Central memory CD8-positive, alpha-beta T cell (primary cell): ENCODE measurements around the gene ABCC1.
"Not testable (repeated sequence)": the region's sequence is repeated elsewhere in the genome, so short reads cannot be mapped to it uniquely, and the experiment has no call there.

Source experiments
- ATAC-seq: fragments of 150-1000 bp; cut with Tn5 transposase; replicated peaks from 2 replicates; pipeline ENCODE4 v1.10.0; 2022; ENCODE audit warnings: mild to moderate bottlenecking, moderate FRiP score, moderate number of reproducible peaks; ENCODE audit not compliant: poor library complexity, severe bottlenecking; ENCODE audit errors: extremely low read depth
- DNase-seq, 2 donors: peaks; one replicate each; pipeline ENCODE4 v3.0.0; 2021; ENCODE audit warnings: low spot score in 2 of 2
- H3K27ac Mint-ChIP-seq: one replicate; pipeline ENCODE4 v1.8.0; 2022; ENCODE audit warnings: low read depth, mild to moderate bottlenecking, moderate library complexity, mixed read lengths
- H3K27me3 Mint-ChIP-seq: one replicate; pipeline ENCODE4 v1.8.0; 2022; ENCODE audit warnings: mixed read lengths
- H3K36me3 Mint-ChIP-seq: one replicate; pipeline ENCODE4 v1.8.0; 2022; ENCODE audit warnings: mild to moderate bottlenecking, moderate library complexity, mixed read lengths; ENCODE audit not compliant: insufficient read depth
- H3K4me1 Mint-ChIP-seq: one replicate; pipeline ENCODE4 v1.8.0; 2022; ENCODE audit warnings: mixed read lengths
- H3K4me3 Mint-ChIP-seq: one replicate; pipeline ENCODE4 v1.8.0; 2022; ENCODE audit warnings: mild to moderate bottlenecking, moderate library complexity, mixed read lengths
- H3K9me3 Mint-ChIP-seq: one replicate; pipeline ENCODE4 v1.8.0; 2022; ENCODE audit warnings: mixed read lengths

ABCC1 gene

DNA sequence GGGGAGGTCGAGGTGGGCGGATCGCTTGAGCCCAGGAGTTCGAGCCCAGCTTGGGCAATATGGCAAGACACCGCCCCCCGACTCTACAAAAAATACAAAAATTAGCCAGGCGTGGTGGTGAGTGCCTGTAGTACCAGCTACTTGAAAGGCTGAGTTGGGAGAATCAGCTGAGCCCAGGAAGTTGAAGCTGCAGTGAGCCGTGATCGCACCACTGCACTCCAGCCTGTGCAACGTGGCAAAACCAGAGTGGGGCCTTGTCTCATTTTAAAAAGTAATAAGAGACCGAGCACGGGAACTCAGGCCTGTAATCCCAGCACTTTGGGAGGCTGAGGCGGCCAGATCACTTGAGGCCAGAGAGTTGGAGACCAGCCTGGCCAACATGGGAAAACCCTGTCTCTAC is 24.4 kb upstream of the ABCC1 start:
- no peak overlapping the region for H3K27ac Mint-ChIP-seq
- no peaks in the 10 kb centered on the region for H3K36me3 Mint-ChIP-seq
- H3K27me3 Mint-ChIP-seq: no peaks in the 10 kb centered on the region
- H3K9me3 Mint-ChIP-seq: no peaks in the 10 kb centered on the region
- no peak overlapping the region for H3K4me3 Mint-ChIP-seq
- ATAC-seq (no peak), DNase-seq (no peak)
- no peaks in the 10 kb centered on the region for H3K4me1 Mint-ChIP-seq

DNA sequence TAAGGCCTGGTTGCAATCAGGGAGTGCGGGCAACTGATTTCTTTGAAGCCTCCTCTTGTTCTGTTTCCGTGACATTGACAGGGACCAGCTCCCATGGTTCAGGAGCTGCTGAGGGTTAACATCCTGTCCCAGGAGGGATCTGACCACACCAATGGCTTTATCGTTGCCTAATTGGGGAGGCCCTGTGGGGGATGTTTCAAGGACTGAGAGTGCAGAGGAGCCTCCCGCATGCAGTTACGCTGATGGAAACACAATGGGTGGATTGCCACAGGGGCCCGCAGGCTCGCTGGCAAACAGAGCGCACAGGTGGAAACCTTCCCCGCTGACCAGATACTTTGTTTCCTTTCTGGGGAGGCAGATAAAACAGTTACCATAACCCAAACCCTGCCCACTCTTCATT is 23.8 kb upstream of the ABCC1 start:
- Mint-ChIP-seq H3K27me3 (no peaks in the 10 kb centered on the region), H3K4me1 (no peaks in the 10 kb centered on the region), H3K36me3 (no peaks in the 10 kb centered on the region), H3K9me3 (no peaks in the 10 kb centered on the region), H3K27ac (no peak overlapping the region), H3K4me3 (no peak overlapping the region)
- no peak for ATAC-seq
- no peak for DNase-seq

DNA sequence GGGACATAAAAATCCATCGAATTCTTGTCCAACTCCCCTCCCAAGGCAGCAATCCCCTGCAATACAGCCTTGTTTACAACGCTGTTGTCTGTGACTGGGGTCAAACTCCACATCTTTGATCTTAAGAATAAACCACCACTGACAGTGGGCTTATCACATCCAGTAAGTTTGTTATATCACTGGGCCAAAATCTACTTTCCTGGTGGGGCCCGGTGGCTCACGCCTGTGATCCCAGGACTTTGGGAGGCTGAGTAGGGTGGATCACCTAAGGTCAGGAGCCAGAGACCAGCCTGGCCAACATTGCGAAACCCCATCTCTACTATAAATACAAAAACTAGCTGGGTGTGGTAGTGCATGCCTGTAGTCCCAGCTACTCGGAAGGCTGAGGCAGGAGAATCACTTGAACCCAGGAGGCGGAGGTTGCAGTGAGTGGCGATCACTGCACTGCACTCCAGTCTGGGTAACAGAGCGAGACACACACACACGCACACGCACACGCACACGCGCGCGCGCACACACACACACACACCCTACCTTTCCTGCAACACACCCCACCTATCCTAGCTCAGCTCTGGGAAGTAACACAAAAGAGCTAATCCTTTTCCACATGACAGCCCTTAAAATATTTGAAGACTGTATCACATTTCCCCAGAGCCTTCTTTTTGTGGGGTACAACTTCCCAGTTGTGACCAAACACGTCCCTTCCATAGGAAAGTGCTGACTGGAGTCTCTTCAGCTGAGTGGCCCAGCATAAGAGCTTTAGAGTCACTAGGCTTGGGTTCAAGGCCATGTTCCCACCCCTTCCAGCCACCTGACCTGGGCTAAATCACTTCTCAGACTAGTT is 20.9 kb upstream of the ABCC1 start:
- Mint-ChIP-seq H3K27me3 (no peaks in the 10 kb centered on the region), H3K9me3 (no peaks in the 10 kb centered on the region), H3K27ac (no peak overlapping the region), H3K4me1 (no peaks in the 10 kb centered on the region), H3K36me3 (no peaks in the 10 kb centered on the region), H3K4me3 (no peak overlapping the region)
- DNase-seq (no peak), ATAC-seq (no peak)

DNA sequence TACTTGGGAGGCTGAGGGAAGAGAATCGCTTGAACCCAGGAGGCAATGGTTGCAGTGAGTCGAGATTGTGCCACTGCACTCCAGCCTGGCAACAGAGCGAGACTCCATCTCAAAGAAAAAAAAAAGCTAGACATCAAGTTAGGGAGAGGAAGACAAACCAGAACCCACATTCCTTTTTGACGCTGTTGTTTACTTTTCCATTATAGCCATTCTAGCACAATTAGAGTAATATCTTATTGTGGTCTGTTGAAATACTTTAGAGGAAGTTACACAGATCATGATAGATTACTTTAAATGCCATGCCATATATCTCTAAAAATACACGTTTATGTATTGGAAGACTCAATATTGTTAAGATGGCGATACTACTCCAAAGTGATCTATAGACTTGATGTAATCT is 16.5 kb upstream of the ABCC1 start:
- H3K4me3 Mint-ChIP-seq: no peak overlapping the region
- H3K27me3 Mint-ChIP-seq: no peaks in the 10 kb centered on the region
- no peaks in the 10 kb centered on the region for H3K4me1 Mint-ChIP-seq
- H3K9me3 Mint-ChIP-seq: no peaks in the 10 kb centered on the region
- H3K27ac Mint-ChIP-seq: no peak overlapping the region
- no peaks in the 10 kb centered on the region for H3K36me3 Mint-ChIP-seq
- ATAC-seq: no peak
- no peak for DNase-seq

DNA sequence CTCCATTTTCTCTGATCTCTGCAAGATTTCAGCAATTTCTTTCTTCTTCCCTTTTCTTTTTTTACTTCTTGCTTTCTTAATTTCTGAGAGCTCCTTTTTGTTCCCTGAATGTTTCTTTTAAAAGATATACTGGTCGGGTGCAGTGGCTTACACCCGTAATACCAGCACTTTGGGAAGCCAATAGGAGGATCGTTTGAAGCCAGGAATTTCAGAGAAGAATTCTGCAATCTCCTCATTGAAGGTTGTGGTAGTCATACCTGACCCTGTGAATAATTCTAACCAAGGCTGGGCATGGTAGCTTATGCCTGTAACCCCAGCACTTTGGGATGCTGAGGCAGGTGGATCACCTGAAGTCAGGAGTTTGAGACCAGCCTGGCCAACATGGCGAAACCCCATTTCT is 15.6 kb upstream of the ABCC1 start:
- Mint-ChIP-seq H3K27ac (no peak overlapping the region), H3K9me3 (no peaks in the 10 kb centered on the region), H3K4me3 (no peak overlapping the region), H3K27me3 (no peaks in the 10 kb centered on the region), H3K4me1 (no peaks in the 10 kb centered on the region), H3K36me3 (no peaks in the 10 kb centered on the region)
- DNase-seq: no peak
- ATAC-seq: no peak

DNA sequence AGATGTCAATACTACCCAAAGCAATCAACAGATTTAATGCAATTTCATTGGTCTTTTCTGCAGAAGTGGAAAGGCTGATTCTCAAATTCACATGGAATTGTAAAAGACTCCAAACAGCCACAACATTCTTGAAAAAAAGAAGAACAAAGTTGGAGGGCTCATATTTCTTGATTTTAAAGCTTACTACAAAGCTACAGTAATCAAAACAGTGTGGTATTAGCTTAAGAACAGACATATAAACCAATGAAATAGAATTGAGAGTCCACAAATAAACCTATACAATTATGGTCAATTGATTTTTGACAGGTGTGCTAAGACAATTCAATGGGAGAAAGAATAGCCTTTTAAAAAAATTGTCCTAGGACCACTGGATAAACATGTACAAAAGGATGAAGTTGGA is 14.4 kb upstream of the ABCC1 start:
- H3K4me3 Mint-ChIP-seq: no peak overlapping the region
- H3K27me3 Mint-ChIP-seq: no peaks in the 10 kb centered on the region
- H3K27ac Mint-ChIP-seq: no peak overlapping the region
- ATAC-seq (no peak), DNase-seq (no peak)
- H3K36me3 Mint-ChIP-seq: no peaks in the 10 kb centered on the region
- H3K4me1 Mint-ChIP-seq: no peaks in the 10 kb centered on the region
- no peaks in the 10 kb centered on the region for H3K9me3 Mint-ChIP-seq

DNA sequence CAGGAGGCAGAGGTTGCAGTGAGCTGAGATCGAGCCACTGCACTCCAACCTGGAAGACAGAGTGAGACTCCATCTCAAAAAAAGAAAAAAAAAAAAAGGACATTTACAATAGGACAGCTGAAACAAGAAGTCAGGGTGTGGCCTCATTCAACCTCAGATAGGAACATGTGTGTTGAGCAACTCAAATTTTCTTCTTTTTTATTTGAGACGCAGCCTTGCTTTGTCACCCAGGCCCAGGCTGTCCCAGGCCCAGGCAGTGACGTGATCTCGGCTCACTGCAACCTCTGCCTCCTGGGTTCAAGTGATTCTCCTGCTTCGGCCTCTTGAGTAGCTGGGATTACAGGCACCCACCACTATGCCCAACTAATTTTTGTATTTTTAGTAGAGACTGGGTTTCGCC is 12.6 kb upstream of the ABCC1 start:
- DNase-seq, H3K4me1 Mint-ChIP-seq, H3K27ac Mint-ChIP-seq, H3K27me3 Mint-ChIP-seq, ATAC-seq, H3K9me3 Mint-ChIP-seq, H3K4me3 Mint-ChIP-seq, H3K36me3 Mint-ChIP-seq: not testable (repeated sequence)

DNA sequence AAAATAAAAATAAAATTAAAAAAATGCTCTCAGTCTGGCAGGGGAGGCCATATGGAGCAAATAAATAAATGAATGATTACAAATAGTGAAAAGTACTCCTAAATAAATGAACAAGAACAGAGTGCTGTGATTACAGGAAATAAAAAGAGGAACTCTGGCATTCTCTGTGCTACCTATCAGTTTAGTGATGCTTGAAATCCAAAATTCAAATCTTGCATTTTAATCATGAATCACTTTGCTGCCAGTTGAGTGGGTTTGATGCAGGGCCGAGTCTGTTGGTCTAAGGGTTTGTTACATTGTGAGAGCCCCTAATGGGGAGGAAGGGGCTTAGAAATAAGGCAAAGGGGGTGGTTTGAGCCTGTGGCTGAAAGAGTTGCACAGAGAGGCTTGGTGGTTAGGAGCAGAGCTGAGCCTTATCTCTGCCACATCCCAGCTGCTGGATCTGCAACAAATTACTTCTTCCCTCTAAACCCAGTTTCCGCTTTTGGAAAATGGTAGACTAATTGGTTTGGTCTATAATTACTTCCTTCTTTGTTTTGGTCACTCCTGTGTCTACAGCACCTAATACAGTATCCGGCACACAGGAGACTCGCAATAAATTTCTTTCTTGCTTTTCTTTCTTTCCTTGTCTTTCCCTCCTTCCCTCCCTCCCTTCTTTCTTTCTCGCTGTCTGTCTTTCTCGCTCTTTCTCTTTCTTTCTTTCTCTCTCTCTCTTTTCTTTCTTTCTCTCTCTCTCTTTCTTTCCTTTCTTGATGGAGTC is 6.3 kb upstream of the ABCC1 start:
- ATAC-seq (no peak), DNase-seq (no peak)
- no peaks in the 10 kb centered on the region for H3K9me3 Mint-ChIP-seq
- no peak overlapping the region for H3K4me3 Mint-ChIP-seq
- H3K4me1 Mint-ChIP-seq: no peaks in the 10 kb centered on the region
- H3K27ac Mint-ChIP-seq: peak overlapping the region; percentile 72
- H3K36me3 Mint-ChIP-seq: no peaks in the 10 kb centered on the region
- no peaks in the 10 kb centered on the region for H3K27me3 Mint-ChIP-seq

DNA sequence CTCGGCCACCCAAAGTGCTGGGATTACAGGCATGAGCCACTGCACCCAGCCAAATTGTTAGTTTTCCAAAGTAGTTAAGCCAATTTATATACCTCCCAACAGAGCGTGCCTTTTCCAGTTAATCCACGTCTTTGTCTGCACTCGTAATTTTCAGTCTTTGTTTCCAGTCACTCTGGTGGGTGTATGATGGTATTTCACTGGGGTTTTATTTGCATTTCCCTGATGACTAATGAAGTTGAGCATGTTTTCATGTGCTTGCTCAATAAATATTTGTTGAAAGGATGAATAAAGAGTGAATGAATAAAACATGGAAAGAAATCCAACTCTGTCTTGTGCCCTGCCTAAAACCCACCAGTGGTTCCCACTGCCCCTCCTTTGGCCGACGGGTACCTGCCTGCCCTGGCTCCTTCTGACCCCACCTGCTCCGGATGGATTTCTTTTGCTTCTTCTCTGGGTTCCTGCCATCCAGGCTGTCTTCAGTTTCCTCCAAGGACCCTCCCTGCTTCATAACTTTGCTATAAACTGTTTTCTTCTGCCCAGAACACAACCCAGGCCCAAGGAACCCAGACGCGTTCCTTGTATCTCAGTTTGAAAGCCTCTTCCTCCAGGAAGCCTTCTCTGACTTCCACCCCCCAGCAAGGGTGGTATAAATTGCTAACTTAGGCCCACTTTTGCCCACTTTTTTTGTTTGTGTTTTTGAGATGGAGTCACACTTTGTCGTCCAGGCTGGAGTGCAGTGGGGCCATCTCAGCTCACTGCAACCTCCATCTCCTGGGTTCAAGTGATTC is 3.0 kb upstream of the ABCC1 start:
- H3K4me3 Mint-ChIP-seq: no peak overlapping the region
- no peaks in the 10 kb centered on the region for H3K27me3 Mint-ChIP-seq
- H3K27ac Mint-ChIP-seq: no peak overlapping the region
- no peak for ATAC-seq
- no peak for DNase-seq
- no peaks in the 10 kb centered on the region for H3K9me3 Mint-ChIP-seq
- peaks cover 21% of the 10 kb centered on the region for H3K4me1 Mint-ChIP-seq
- peaks cover 12% of the 10 kb centered on the region for H3K36me3 Mint-ChIP-seq

DNA sequence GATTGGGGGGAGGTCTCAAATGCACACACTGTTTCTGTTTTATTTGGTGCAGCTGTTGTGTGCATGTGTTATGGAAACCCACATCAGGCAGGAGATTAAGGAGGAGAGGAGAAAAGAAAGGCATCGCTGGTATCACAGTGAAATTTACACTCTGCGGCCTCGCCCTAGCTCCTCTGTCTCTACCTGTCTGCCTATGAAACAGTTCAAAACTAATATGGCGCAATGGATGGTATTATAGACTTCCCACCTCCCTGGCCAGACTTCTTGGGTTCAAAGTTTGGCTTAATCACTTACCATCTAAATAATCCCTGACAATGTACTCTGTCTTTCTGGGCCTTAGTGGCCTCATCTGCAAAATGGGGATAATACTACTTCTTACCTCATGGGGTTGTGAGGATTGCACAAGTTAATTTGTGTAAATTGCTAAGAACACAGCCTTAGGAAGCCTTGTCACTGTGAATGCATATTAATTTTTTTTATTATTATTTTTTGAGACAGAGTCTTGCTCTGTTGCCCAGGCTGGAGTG is 1.4 kb upstream of the ABCC1 start:
- ATAC-seq (no peak), DNase-seq (no peak)
- H3K9me3 Mint-ChIP-seq: no peaks in the 10 kb centered on the region
- H3K4me1 Mint-ChIP-seq: peaks cover 34% of the 10 kb centered on the region
- H3K36me3 Mint-ChIP-seq: peaks cover 12% of the 10 kb centered on the region
- H3K27me3 Mint-ChIP-seq: no peaks in the 10 kb centered on the region
- no peak overlapping the region for H3K27ac Mint-ChIP-seq
- H3K4me3 Mint-ChIP-seq: no peak overlapping the region

DNA sequence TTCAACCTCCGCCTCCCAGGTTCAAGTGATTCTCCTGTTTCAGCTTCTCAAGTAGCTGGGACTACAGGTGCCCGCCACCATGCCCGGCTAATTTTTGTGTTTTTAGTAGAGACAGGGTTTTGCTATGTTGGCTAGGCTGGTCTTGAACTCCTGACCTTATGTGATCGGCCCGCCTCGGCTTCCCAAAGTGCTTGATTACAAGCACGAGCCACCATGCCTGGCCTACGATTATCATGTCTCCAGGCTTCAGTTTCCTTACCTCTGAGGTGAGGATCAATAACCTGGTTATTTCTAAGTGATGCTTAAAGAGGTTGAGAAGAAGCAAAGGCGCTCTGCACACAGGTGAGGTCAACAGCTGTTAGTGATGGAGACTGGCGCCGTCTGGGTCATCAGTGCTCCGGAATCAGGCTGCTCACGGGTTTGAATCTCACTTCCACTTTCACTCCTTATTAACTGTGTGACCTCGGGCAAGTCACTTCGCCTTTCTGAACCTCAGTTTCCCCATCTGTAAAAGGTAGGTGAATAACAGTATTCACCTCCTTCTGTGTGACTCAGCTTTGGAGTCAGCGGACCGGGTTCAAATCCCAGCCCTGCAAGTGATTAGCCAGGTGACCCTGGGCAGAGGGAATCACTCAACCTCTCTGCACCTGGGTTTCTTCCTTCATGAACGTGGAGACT is 745 bp upstream of the ABCC1 start:
- Mint-ChIP-seq H3K4me3 (peak overlapping the region; percentile 92), H3K9me3 (no peaks in the 10 kb centered on the region), H3K36me3 (peaks cover 12% of the 10 kb centered on the region), H3K27ac (peak overlapping the region; percentile 81), H3K4me1 (peaks cover 40% of the 10 kb centered on the region), H3K27me3 (no peaks in the 10 kb centered on the region)
- DNase-seq (no peak), ATAC-seq (no peak)
